Measurements from ENCODE around the gene ATP11C.

The ATP11C gene

DNA sequence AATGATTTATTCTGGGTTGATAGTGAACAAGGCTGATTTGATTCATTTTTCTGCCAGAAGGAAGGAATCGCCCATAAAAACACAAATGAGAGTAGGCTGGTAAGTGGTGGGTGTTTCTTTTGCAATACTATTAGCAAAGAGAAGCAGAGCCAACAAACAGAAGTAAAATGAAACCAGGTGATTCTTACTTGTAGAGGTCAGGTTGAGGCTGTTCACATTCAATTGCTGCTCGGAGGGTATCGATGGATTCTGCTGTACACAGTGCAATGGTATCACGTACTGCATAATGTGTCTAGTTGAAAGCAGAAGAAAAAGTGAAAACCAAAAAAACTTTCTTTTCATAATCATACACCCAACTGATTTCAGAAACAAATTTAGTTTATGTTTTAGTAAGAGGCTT lies 130.8 kb downstream of the ATP11C start:
- no peak for DNase-seq

DNA sequence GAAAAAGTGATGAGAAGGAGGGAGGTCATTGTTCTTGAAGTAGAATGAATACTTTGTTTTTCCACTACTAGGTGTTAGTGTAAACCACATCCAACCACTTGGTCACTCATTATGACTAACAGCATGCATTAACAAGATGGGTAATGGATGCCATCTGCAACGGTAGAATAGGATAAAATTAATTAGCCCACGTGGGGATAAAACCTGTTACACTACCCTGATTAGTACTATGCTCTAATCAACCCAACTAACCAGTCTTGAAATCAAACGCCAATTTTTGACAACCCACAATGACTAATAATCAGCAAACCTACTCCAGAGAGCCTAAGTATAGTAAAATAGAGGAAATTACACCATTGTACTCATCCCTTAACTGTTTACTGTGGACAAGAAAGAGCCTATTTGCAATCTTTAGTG lies 131.4 kb downstream of the ATP11C start:
- no peak for DNase-seq

DNA sequence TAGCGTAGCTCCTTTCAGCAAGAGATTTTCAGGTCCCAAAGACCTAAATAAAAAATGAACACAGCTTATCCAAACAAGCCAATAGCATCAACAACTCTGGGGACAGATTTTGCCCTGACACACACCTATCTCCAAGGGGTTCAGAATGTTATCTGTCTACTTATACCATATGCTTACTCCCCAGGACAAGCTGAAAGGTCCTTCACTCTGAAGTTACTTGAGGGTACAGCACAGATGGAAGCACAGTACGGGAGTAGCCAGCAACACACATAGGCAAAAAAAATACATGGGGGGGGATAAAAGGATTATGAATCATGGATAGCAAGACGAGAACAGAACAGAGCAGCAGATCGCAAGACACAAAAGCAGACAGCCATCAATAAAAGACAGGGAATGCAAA lies 134.2 kb downstream of the ATP11C start:
- DNase-seq, result no peak

- DNase-seq, result no peak
Measured at GRCh38 chrX:139795196-139795595, 137.7 kb downstream of the ATP11C start.

- DNase-seq, result no peak
Measured at GRCh38 chrX:139787601-139788000, 145.3 kb downstream of the ATP11C start.

- DNase-seq, result no peak
Measured at GRCh38 chrX:139784807-139785206, 148.0 kb downstream of the ATP11C start.

DNA sequence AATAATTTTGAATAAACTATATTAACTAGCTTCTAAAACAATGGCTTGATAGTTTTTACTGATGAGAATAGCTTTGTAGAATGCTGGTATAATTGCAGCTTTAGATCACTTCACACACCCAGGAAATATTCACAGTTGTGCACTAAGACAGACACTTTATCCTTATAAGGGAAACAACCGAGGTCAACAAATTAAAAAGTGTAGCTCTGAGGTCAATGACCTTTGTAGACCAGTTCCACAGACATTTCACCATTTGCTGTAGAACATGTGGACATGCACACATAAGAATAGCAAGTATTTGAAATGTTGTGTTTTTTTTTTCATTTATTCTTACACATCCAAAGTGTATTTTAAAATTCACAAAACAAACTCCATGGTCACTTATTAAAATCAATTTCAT lies 148.9 kb downstream of the ATP11C start:
- no peak for DNase-seq

DNA sequence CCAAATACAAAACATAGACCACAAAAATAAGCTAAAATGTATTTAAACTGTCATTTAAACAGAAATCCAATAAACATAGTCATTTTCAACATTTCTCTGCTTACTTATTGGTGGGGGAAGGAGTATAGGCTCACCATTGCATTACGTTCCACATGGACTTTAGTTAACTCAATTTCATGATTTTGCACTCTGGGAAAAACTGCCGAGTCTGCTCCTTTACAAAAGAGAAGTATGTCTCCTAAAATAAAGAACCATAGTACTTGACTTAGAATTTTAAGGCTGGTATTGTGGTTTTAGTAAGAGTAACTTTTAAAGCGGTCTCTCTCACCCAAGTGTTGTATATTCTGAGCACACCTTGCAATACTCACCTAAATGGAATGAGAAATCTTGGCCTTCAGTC lies 149.8 kb downstream of the ATP11C start:
- no peak for DNase-seq

GRCh38 chrX:139776599-139776998 lies 156.3 kb downstream of the ATP11C start:
- DNase-seq, result no peak

DNA sequence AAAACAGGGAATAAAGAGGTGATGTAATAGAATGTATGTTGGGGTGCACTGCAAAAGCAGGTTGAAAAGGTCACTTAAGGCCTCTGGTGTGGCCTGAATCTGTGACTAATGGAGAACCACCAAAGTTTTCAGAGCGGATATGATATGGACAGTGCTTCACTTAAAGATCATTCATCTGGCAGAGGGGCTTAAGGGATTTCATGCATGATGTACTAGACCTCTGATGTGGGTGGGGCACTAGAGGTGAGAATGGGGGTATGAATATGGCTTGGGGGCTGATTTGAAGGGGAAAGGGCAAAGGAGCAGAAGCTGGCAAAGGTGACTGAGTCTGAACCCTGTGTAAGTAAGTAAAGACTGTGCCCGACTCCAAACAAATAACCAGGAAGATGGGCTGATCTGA lies 162.5 kb downstream of the ATP11C start:
- no peak for DNase-seq

- peak; percentile 62 for DNase-seq
Measured at GRCh38 chrX:139766545-139766983, 166.3 kb downstream of the ATP11C start.

DNA sequence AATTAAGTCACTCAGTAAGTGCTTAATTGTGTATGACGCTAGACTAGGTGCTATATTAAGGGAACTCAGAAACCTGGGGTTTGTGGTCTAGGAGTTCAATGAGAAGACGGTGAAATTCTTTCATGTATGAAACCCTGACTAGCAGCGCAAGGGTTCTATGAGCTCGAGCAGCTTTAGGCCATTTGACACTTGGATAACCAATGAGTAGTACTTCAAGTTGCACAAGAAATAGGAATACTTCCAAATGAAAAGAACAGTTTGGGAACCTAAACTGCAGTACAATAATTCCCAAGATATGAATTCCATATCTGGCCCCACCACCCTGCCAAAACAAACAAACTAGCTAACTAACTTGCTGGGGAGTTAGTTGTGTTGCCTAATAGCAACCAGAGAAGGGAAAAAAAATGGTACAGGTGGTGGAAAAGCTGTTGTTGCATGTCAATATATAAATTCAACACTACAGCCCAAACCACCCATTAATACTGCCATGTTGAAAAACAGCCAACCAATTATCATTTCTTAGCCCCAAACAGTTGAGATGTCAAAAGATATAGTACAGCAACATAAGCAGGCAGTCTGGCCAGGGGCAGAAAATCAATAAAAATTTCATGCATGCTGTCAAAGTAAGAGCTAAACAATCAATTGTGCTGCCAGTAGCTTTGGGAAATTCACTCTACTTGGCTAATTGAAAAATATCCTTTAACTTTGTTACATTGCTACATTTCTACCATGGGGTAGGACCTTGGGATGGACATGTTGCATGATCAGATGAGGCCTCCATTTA lies 170.3 kb downstream of the ATP11C start:
- DNase-seq, result no peak

DNA sequence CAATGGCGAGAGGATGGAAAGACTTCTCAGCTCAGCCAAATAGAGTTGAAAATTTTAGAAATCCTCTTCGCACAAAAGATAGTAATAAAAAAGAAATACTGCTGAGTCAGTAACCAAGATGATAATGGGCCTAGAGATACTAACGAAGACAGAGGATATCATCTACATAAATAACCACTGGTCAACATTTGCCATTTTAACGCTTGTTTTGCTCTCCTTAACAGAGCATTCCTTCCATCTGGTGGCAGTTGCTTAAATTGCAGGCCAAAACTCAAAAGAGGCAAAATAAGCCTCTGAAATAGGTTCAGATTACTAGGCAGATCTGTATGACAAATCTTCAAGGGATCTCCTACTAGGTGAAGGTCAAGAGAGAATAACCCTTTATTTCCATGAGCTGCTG lies 173.2 kb downstream of the ATP11C start:
- DNase-seq, result no peak

DNA sequence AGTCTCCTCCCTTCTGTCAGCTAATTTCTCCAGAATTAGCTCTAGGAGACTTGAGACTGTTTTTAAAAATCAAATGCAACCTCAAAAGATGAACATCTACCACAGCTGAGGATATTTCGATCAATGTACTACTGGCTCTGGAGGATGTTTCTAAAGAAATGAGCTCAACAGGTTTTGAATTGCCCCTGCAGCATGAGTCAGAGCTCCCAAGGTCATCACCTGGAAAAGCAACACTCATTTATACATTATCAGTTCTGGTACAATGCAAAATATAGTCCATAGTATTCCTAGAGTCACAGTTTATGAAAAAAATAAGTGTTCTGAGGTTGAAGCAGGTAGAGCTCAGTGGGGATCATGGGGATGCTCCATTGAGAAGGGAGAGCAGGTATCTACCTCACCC lies 174.0 kb downstream of the ATP11C start:
- no peak for DNase-seq

DNA sequence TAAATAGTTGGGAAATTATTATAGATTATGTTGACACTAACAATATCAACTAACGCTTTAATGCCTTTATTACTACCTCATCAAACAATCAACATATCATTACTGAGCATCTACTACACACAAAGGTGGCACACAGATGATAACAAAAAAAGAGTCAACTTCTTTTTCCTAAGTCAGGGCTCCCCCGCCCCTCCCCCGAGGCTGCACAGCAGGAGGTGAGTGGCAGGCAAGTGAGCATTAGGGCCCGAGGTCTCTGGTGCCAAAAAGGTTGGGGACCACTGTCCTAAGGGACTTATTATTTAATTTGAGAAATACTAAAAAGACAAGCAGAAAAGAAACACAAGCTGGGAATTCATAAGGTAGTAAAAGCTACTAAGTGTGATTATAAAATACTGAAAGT lies 174.6 kb downstream of the ATP11C start:
- DNase-seq, result no peak

DNA sequence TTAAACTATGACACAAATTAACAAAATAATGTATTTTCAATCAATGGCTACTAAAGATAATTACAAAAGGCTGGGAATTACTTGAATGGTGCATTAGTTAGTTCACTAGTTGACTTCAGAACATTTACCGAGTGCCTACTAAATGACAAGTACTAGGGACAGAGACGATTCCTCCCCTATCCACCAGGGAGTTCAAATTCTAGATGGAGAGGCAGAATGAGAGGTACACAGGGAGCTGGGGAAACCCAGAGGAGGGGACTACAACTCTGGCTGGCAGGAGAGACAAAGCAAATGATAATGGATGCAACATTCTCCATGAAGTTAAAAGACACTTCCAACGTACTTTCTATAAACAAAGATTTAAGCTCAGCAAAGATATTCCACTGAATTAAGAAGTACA lies 181.8 kb downstream of the ATP11C start:
- no peak for DNase-seq

DNA sequence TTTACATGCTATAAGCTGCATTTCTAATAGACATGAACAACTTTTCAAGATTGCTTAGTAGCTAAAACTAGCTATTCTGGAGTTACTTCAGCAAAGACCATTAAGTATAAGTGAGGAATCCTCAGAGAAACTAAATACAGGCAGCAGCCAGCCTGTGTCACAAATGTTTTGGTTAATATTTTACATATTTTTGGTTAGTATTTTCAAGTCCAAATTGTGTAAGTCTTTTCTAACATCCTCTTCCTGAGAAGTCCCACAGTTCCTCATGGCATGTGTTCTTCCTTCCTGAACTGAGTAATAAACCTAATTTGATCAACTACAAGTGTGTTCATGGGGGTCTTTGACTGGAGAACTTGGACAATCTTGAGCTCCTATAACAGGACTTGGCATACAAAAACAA lies 182.5 kb downstream of the ATP11C start:
- DNase-seq, result no peak

DNA sequence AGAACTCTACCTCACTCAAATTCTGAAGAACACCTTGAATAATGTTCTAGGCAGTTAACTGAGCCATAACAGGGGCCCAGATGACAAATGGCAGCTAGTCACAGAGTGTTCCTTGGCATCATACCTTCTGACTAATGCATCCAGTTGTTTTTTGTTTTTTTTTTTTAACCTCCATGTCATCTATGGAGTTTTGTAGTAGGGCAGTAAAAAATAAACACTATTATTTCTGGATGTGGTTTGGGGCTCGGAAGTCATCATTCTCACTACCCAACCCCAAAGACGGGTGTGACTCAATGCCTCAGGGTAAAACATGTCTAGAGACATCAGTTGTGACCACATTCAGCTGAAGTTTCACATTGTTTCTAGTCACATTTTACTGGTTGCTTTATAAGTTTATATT lies 193.7 kb downstream of the ATP11C start:
- DNase-seq, result no peak

GRCh38 chrX:139738581-139738980 lies 194.3 kb downstream of the ATP11C start:
- no peak for DNase-seq

GRCh38 chrX:139736151-139736550 lies 196.7 kb downstream of the ATP11C start:
- DNase-seq, result no peak

DNA sequence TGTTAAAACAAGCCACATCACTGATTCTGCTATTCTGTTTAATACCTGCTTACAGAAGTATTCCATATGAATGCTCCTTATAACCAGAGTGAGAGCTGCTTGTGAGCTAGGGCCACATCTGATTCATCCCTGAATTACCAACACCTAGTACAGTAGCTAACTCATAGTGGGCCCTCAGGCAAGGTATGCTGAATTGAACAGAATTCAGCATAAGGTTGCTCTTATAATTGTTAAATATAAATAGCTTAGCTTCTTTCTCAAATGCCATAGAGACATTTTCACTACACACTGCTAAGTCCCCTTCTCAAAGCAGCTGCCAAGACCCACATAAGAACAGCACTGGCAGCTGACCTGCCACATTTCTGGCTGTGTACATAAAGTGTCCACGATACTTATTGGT lies 197.9 kb downstream of the ATP11C start:
- DNase-seq, result no peak

DNA sequence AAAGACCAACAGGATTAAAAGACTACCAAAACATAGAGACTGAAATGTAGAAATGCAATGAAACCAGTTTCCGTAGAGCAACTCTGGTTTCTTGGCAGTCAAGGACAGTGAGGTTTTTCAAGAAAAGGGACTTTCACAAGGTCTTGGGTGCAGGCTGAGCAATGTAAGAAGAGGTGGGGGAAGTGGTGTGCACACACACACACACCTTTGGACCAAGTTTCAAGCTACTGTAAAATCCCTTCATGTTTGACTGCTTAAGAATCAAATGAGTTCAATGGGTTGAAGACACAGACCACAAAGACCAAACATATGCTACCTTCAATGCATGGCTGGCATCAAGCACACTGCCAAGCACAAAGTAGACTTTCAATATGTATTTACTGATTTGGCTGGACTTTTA lies 207.1 kb downstream of the ATP11C start:
- no peak for DNase-seq

GRCh38 chrX:139724626-139725025 lies 208.2 kb downstream of the ATP11C start:
- no peak for DNase-seq

DNA sequence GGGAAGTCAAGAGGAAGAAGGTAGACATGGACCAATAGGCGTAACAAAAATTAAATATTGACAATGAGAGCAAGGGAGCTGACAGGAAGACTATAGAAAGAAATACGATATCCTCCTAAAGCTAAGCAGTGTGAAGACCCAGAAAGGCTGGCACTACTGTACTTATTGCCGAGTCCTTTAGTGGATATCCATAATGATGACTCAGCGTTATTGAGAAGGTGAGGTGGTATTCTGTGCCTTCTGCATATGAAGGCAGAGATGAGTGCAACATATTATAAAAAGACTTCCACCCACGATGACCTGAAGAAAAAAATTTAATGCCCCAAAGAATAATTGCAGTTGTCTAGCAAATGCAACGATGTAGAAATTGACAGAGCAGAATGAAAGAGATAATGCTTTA lies 211.9 kb downstream of the ATP11C start:
- no peak for DNase-seq

DNA sequence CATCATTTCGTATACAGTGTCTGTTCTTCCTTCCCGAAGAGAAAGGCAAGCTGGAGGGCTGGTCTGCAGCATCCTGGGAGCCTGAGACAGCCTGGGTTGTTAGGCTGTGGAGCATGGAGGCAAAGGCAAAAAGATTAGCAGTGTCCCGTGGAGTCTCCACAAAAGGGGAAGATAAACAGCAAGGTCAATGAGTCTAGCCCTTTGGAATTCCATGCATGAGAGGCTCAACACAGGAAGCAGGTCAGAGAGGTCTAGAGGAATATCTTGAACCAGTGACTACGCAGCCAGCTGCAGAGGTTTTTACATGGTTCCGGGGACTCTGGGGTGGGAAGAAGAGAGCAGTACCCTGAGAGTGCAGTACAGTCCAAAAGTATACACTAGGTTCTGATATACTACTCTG lies 212.7 kb downstream of the ATP11C start:
- DNase-seq, result no peak
